ENCODE data around the gene GLIS1. TPM values are rescaled to one million over a fixed set of nuclear protein-coding genes. Genes with fewer than 3 reads are reported as not detected.
"Not testable (repeated sequence)": the region's sequence is repeated elsewhere in the genome, so short reads cannot be mapped to it uniquely, and the experiment has no call there.

The GLIS1 gene
- total RNA-seq, 2 donors from 2014 or later, result 0.16 TPM; not detected in 1

DNA sequence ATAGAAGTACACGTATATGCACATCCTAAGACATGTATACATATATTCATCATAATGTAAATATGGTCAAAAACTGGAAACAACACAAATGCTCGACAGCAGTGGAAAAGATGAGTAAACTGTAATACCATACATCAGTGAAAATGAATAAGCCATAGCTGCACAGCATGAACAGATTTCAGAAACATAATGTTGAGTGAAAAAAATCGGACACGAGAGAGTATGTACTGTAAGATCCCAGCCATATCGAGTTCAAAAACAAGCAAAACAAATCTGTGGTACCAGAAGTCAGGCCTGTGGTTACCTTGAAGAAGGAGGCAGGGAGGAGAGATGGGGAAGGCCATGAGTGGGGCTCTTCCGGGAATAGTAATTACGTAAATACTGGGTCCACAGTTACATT is 90.4 kb downstream of the GLIS1 start:
- Histone ChIP-seq H3K9me3 (no peaks in the 10 kb centered on the region), H3K27me3 (no peaks in the 10 kb centered on the region), H3K9ac (ENCODE audit: low read depth in 2 of 2, low read length in 2 of 2) (no peak overlapping the region), H3K27ac (no peak overlapping the region), H3K4me3 (no peak overlapping the region), H3K4me1 (no peaks in the 10 kb centered on the region), H3K36me3 (no peaks in the 10 kb centered on the region)
- TF ChIP-seq, protein P1, sequence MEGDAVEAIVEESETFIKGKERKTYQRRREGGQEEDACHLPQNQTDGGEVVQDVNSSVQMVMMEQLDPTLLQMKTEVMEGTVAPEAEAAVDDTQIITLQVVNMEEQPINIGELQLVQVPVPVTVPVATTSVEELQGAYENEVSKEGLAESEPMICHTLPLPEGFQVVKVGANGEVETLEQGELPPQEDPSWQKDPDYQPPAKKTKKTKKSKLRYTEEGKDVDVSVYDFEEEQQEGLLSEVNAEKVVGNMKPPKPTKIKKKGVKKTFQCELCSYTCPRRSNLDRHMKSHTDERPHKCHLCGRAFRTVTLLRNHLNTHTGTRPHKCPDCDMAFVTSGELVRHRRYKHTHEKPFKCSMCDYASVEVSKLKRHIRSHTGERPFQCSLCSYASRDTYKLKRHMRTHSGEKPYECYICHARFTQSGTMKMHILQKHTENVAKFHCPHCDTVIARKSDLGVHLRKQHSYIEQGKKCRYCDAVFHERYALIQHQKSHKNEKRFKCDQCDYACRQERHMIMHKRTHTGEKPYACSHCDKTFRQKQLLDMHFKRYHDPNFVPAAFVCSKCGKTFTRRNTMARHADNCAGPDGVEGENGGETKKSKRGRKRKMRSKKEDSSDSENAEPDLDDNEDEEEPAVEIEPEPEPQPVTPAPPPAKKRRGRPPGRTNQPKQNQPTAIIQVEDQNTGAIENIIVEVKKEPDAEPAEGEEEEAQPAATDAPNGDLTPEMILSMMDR (IDR thresholded peaks at IDR 0.05), result no peak
- DNase-seq, result no peak
- intact Hi-C loops (cut with DNase I), result no loop called here

GRCh38 chr1:53647915-53648314 is 91.0 kb downstream of the GLIS1 start:
- H3K36me3 ChIP-seq; H3K9me3 ChIP-seq; DNase-seq; H3K9ac ChIP-seq (ENCODE audit: low read depth in 2 of 2, low read length in 2 of 2); H3K27me3 ChIP-seq; H3K4me3 ChIP-seq; H3K4me1 ChIP-seq; intact Hi-C loops (cut with DNase I); H3K27ac ChIP-seq: not testable (repeated sequence)

DNA sequence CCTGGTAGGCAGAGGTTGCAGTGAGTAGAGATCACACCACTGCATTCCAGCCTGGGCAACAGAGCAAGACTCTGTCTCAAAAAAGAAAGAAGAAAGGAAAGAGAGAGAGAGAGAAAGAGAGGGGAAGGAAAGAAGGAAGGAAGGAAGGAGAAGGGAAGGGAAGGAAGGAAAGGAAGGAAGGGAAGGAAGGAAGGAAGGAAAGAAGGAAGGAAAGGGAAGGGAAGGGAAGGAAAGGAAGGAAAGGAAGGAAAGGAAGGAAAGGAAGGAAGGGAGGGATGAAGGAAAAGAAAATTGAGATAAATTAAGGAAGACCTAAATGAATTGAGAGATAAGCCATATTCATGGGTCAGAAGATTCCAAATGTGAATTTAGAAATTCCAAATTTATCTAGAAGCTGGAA is 92.2 kb downstream of the GLIS1 start:
- H3K9ac ChIP-seq (ENCODE audit: low read depth in 2 of 2, low read length in 2 of 2), result no peak overlapping the region
- TF ChIP-seq, protein P1 (IDR thresholded peaks at IDR 0.05), result no peak
- no peaks in the 10 kb centered on the region for H3K9me3 ChIP-seq
- no peak for DNase-seq
- no peaks in the 10 kb centered on the region for H3K4me1 ChIP-seq
- intact Hi-C loops (cut with DNase I), result no loop called here
- no peak overlapping the region for H3K4me3 ChIP-seq
- no peak overlapping the region for H3K27ac ChIP-seq
- no peaks in the 10 kb centered on the region for H3K36me3 ChIP-seq
- no peaks in the 10 kb centered on the region for H3K27me3 ChIP-seq

GRCh38 chr1:53645690-53646078 is 93.3 kb downstream of the GLIS1 start:
- H3K27ac ChIP-seq, result no peak overlapping the region
- TF ChIP-seq, protein P1 (IDR thresholded peaks at IDR 0.05), result no peak
- no peak overlapping the region for H3K9ac ChIP-seq (ENCODE audit: low read depth in 2 of 2, low read length in 2 of 2)
- no peak for DNase-seq
- no peaks in the 10 kb centered on the region for H3K36me3 ChIP-seq
- no peaks in the 10 kb centered on the region for H3K4me1 ChIP-seq
- H3K4me3 ChIP-seq, result no peak overlapping the region
- H3K27me3 ChIP-seq, result no peaks in the 10 kb centered on the region
- intact Hi-C loops (cut with DNase I), result no loop called here
- no peaks in the 10 kb centered on the region for H3K9me3 ChIP-seq

DNA sequence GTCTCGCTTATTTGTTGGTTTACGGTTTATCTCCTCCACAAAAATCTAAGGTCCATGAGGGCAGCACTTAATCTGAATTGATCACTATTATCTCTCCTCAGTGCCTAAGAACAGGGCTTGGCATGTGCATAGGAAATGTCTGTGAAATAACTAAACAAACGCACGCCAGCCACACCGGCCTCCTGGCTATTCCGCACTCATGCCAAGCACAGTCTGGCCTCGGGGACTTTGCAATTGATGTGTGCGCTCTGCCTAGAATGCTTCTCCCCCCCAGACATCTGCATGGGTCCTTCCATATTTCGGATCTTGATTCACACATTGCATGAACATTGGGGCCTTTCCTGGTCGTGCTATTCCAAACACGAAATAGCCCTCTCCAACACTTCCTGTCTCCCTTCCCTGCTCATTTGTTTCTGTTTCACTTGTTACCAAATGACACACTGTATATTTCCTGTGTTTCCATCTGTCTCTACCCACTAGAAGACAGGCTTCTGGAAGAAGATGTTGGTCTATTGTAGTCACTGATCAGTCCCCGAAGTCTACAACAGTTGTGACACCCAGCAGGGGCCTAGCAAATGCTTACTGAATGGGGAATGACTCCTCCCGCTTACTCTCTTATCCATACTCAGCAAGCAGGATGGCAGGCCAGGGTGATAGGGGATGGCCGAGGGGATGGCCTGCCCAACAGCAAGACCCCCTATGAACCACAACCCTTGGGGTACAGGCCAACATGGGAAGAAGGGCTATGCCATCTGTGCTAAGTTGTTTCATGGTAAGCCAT is 93.9 kb downstream of the GLIS1 start:
- TF ChIP-seq, protein P1 (IDR thresholded peaks at IDR 0.05), result no peak
- DNase-seq, result no peak
- intact Hi-C loops (cut with DNase I), result no loop called here
- H3K4me1 ChIP-seq, result no peaks in the 10 kb centered on the region
- no peak overlapping the region for H3K9ac ChIP-seq (ENCODE audit: low read depth in 2 of 2, low read length in 2 of 2)
- no peak overlapping the region for H3K27ac ChIP-seq
- H3K9me3 ChIP-seq, result no peaks in the 10 kb centered on the region
- H3K27me3 ChIP-seq, result no peaks in the 10 kb centered on the region
- H3K36me3 ChIP-seq, result no peaks in the 10 kb centered on the region
- H3K4me3 ChIP-seq, result no peak overlapping the region

GRCh38 chr1:53644496-53644895 is 94.5 kb downstream of the GLIS1 start:
- no peak overlapping the region for H3K27ac ChIP-seq
- no peak overlapping the region for H3K4me3 ChIP-seq
- H3K27me3 ChIP-seq, result no peaks in the 10 kb centered on the region
- H3K4me1 ChIP-seq, result no peaks in the 10 kb centered on the region
- no peak for DNase-seq
- intact Hi-C loops (cut with DNase I), result no loop called here
- no peaks in the 10 kb centered on the region for H3K9me3 ChIP-seq
- TF ChIP-seq, protein P1 (IDR thresholded peaks at IDR 0.05), result no peak
- H3K9ac ChIP-seq (ENCODE audit: low read depth in 2 of 2, low read length in 2 of 2), result no peak overlapping the region
- no peaks in the 10 kb centered on the region for H3K36me3 ChIP-seq
